GM18519 (cell line): Measurements from ENCODE around the gene HECW1.

Experiments
- ATAC-seq: cut with Tn5 transposase; IDR thresholded peaks from one replicate; pipeline ENCODE4 v1.9.1; 2021; ENCODE audit warnings: mild to moderate bottlenecking, moderate library complexity; ENCODE audit not compliant: unreplicated experiment, low FRiP score

HECW1 gene

DNA sequence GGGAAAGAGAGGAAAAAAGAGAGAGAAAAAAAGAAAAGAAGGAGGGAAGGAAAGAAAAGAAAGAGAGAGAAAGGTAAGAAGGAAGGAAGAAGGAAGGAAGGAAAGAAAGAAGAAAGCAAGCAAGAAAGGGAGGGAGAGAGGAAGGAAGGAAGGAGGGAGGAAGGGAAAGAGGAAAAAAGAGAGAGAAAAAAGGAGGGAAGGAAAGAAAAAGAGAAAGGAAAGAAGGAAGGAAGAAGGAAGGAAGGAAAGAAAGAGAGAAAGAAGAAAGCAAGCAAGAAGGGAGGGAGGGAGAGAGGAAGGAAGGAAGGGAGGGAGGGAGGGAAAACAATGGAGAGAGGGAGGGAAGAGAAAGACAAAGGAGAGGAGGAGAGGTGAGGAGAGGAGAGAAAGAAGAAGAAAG is 135.3 kb downstream of the HECW1 start:
- no peak for ATAC-seq

DNA sequence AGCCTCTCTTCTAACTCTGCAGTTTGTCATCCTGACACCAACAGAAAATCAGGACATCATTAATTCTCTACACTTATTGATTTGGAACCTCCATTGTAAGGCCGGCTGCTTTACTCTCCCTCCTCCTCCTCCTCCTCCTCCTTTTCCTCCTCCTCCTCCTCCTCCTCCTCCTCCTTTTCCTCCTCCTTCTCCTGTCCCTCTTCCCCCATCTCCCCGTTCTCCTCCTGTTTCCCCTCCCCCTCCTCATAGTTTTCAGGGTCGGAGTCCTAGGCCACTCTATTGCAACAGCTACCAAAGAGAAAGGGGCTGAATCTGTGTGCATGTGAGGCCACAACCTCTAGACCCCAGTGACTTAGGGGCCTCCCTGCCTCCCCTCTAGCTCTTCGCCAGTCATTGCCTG is 136.1 kb downstream of the HECW1 start:
- ATAC-seq: no peak

DNA sequence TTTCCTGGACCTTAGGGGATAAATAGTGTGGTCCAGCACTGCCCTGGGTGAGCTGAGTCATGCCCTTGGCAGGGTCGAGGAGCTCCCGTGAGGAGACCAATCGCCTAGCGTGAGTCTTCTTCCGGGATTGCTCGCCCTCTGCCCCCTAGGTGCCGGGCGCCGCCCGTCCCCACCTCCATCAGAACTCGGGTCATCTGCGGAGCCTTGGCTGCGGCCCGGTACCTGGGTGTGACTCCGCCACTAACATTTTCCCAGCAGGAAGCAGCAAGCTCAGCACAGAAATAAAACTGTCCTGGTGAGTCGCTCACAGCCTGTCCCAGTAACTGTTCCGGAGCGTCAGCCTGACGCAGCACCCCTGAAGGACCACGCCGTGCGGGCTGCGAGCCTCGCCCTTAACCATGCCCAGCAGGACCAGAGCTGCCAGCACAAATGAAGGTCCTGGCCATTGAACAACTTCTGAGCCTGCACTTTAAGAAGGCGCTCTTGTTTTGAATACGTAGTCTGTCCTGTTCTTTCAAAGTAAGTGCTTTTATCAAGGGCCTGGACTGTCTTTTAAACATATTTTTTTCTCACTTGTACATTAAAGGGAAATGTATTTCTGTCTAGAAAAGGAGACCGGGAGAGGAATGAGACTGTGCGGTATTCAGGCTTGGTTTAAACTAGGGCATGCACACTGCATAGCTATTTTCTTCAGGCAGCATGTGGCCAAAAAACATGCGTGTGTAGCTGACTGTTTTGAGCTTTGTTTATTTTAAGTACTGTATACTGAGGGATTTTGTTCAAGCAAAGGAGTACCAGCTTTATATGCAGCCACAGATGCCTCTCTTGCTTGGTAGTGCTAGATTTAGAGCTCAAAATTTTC is 136.7 kb downstream of the HECW1 start:
- no peak for ATAC-seq

DNA sequence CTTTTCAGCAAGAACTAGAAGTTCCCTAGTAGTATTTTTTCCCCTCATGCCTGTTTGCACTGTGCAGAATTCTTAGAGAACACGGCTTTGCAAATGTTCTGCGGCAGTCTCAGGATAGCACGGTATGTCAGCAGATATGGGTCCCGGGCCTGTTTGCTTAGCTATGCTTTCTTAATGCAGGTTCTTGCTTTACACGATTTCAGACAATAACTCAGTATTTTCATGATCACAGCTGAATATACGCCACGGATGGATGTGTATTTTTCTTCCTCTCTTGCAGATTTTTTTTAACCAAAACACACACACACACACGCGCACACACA is 137.3 kb downstream of the HECW1 start:
- ATAC-seq: no peak

DNA sequence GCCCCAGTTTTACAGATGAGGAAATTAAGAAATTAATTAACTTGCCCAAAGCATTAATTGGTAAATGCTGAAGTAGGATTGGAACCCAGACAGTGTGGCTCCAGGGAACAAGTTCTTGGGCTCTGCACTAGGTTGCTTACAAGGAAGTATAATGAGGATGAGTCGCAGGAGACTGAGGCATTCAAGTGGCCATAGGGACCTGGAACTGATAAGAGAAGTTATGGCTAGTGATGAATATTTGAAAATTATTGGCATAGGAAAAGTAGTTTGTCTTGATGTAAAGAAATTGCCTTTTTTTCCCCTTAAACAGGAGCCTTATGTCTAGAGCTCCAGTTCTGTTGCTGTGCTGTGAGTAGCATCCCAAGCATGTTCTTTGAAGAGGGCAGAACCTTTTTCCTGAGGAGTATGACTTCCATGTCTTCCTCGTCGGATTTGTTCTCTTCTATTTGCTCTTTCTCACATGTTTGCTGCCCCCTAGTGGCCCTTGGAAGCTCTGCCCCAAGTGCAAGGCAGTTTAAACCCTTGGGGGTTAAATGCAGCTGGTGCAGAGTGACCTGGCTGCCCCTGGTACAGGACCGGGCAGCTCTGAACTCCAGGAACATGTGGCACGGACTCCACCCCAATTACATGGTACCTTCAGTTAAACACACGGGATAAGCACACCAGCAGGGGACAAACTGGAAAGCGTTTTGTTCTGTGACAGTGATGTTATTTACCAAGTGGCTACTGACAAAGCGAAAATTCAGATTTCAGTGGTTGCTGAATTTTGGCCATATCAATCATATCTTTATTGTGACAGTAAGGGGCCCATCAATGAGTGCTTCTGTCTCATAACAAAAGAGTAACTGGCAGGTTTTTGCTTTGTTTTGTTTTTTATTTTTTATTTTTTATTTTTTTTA is 148.8 kb downstream of the HECW1 start:
- no peak for ATAC-seq

DNA sequence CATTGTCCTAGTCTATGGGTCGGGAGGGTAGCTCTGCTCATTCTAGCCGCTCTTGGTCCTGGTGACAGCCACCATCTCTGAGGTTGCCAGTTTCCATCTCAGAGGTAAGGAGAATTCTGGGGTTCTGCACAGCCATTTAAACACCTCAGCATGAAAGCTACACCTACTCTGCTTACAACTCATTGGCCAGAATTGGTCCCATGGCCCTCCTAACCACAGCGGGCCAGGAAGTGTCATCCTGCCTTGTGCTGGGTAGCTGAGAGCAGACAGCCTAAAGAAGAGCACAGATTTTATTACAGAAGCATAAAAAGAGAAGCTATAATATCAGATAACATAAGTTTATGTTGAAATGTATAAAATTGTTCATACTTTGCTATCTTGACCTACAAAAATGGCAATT is 152.7 kb downstream of the HECW1 start:
- ATAC-seq: no peak

DNA sequence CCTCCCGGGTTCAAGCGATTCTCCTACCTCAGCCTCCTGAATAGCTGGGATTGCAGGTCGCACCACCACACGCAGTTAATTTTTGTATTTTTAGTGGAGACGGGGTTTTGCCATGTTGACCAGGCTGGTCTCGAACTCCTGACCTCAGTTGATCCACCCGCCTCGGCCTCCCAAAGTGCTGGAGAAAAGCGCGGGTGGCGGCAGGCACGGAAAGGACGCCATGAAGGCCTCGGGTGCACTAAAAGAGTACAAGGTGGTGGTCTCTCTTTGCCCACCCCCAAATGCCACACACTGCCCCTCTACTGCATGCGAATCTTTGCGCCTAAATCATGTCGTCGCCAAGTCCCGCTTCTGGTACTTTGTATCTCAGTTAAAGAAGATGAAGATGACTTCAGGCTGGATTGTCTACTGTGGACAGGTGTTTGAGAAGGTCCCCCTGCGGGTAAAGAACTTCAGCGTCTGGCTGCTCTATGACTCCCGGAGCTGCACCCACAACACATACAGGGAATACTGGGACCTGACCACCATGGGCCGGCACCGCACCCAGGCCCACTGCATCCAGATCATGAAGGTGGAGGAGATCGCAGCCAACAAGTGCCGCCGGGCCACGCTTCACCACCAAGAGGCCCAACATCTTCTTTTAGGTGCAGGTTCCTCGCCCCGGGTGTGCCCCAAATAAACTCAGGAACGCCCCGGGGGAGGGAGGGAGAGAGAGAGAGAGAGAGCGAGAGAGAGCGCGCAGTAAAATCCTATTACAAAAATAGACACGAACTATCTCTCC is 161.7 kb downstream of the HECW1 start:
- ATAC-seq: no peak

DNA sequence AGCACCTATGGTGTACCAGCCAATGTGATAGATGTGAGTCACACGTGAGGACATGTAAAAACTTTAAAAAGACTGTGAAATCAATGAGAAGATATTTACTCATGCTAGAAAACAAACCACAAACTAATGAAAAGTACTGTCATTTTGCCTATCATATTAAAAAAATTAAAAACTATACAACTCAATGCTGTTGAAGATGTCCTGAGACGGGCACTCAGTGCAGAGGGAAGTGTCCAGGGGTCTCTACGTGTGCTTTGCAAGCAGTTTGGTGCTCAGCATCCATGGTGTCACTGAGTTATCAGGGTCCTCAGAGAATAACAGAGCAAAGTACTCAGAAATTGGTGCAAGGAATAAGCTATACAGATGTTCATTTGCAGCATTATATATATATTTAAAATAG is 162.3 kb downstream of the HECW1 start:
- ATAC-seq: no peak

DNA sequence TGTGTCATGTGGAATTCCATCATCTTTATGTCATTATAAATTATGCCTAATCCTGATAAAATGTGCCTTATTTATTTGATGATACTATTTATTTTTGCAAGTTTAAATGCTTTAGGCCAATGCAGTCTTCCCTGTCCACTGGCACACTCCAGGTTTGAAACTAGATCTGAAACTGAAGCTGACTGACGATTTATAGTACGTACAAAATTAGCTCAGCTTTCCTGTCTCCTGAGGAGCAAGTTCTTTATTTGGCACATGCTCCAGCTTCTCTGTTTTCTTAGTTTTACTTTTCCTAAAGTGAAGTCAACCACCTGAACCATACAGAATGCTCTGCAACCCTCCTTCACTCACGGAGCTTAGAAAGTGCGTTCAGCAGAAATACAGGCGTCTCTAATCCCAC is 164.1 kb downstream of the HECW1 start:
- no peak for ATAC-seq

DNA sequence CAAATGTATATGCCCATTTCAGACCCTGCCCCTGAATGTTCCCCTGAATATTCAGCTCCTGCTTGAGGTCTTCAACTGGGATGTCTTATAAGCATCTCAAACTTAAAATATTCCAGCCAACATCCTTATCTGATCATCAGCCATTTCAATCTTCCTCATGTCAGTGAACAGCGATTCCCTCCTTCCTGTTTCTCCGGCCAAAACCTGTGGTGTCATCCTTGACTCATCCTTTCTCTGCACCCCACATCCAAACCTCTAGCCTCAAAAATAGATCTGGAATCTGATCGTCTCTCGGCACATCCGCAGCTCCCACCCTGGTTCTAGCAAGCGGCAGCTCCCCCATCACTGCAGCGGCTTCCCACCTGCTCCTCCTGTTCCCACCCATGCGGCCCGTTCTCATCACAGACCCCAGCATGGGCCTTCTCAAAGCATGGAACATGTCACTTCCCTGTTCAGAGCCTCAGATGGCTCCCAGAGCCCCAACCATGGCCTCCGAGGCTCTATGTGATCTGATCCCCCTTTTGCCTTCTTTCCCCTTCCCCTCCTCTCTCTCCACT is 165.7 kb downstream of the HECW1 start:
- no peak for ATAC-seq

DNA sequence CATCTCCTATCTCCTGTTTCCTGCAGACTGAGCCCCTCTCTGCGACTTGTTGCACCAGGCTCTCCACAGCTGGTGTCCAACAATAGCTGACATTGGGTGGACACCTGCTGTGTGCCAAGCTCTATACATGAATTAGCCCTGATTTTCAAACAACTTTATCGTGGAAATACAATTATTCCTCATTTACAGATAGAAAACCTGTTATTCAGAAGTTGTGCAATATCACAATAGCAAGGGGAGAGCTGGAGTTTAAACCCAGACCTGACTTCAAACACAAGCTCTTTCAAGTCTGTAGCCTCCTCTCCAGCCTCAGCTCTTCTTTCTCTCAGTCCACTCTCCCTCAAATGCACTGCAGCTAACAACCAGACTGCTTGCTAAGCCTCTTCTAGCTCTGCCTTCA is 168.8 kb downstream of the HECW1 start:
- ATAC-seq: no peak

DNA sequence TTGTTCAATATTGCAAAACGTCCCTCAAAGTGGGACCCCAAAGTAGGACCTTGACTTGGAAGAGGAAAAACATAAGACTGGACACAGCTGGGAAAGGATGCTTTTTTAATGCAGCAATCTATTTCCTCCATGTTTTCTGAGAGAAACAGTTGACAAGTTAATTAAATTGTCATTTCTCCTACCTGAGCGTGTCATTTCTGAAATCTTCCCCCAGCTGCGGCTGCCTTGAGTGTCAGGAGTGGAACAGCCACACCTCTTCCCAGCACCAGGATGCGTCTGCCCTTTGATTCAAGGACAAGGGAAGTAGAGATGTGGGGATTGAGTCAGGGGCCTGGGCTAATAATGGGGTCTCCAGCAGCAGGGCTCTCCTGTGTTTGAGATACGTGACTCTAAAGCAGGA is 171.3 kb downstream of the HECW1 start:
- ATAC-seq: no peak

DNA sequence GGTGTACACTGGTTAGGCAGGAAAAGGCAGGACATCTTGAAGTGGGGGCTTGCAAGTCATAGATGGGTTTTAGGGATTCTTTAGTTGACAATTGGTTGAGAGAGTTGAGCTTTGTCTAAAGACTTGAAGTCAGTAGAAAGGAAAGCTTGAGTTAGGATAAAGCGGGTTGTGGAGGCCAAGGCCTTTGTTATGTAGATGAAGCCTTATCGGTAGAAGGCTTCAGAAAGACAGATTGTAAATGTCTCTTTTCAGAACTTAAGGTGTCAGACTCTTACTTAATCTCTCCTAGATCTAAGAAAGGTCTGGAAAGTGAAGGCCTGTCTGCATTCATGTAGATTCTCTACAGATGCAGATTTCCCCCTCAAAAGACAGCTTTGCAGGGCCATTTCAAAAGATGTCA is 177.4 kb downstream of the HECW1 start:
- ATAC-seq: no peak

DNA sequence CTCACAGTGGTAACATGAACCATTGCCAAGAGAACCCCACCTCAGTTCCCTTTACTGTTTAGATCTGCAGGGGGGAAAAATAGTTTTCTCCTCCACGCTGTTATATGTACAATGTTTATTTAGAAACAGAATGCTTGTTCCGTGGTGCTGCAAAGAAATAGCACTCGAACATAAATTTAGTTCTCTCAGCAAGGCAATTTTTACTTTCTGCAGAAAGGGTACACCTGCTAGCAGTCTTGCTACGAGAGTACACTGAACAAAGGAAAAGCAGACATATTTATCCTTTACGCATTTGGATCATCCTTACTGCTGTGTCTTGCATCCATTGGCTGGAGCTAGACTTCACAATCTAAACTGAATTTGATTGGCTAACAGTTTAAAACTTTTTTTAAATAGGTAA is 178.5 kb downstream of the HECW1 start:
- ATAC-seq: no peak

DNA sequence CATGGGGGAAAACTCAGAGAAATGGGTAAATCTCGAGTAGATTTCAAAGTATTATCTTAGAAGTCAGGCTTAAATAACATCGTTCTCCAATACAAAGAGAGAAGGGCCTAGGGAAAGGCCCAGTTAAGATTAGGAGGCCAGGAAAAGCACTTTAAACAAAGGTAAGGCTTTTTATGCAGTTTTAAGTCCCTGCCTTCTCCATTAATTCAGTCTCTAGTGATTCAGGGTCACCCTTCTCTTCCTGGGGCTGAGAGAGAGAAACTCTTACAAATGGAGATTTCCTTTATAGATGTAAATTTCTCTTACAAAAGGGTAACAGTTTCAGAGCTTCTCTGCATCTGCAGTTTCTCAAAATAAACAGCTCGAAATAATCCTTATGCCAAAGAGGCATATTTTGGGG is 179.3 kb downstream of the HECW1 start:
- no peak for ATAC-seq

DNA sequence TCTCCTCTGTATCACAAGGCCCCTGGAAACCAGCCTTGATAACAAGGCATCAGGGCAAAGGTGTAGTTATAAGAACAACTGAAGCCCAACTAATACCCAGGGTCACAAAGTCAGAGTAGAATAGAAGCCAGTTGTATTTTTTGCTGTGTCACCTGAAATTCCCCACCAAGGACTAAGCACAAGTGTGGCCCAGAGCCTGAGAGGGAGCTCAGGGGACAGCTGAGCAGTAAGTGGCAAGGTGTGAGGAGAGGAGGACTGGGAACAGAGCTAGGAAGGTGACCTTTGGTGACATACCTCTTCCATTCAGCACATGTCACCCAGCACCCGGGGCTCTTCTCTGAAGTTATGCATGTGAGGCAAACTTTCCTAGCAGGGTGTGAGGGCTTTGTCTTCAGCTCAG is 179.9 kb downstream of the HECW1 start:
- ATAC-seq: no peak

DNA sequence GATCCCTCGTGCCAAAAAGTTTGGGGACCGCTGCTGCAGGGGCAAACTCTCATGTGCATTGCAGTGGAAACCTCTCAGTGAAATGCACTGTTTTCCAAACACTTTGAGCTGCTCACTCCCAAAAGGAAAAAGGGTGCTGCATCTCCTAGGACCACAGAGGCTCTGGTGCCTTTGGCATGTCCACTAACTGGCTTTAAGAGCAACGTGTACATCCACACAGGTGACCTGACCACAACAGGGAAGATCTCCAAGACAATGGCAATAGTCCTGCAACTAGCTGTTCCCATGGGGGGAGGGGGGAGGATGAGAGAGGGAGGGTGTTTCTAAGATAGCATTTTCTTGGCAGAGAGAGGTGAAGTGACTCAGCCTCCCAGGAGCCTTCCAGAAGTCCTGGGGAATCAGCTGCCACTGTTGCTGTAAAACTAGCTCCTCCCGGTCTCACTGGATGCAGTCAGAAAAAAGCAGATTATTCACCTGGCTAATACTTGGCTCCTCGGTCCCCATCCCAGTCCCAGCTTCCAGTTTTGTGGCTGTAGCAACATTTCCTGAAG is 181.7 kb downstream of the HECW1 start:
- no peak for ATAC-seq

DNA sequence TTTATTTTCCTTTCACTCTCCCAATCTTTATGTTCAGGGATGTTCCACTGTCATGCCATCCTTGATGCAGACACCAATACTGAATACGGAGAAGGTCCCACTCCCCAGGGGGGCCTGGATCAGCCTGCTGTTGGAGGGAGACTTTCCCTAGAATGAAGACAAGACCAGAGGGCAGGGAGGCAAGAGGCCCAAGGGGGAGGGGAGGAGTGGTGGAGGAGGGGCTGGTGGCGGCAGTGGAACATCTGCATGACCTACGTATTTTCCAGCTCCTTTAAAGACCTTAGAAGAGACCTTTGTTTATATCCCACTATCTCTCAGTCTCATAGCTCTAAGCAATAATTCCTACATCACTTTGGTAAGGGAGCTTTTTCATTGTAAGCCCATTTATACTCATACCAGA is 183.0 kb downstream of the HECW1 start:
- ATAC-seq: no peak

DNA sequence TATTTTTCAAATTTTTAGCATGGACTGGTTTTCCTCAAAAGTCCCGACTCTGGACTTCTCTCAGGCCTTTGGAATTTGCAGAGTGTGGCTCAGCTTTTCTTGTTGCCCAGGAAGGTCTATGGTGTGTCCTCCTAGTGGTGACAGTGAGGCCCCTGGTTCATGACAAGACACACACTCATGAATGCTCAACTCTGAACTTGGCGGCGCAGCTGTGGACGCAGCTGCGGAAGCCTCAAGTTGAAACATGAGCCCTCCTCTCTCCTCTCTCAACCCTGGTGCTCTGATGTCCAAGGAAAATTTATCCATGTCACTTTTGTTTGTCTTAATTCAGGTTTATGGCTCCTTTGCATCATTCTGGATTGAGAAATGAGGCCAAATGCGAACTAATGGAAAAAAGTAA is 183.9 kb downstream of the HECW1 start:
- ATAC-seq: no peak

DNA sequence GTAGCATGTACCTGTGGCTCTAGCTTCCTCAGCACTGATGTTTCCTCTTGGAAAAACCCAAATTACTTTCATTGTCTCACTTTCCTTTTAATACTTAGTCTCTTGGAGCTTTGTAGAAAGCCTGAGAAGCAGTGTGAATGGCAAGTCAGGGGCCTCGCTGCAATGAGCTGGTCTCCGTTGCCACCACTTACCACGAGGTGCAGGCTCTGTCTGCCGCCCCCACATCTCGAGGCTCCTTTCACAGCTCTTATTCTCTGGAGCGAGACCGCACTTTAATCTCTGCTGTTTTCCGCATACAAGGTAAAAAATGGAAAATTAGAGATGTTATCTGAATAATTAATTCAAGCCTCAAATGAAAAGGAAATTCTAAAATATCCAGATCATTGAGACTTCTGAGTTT is 186.2 kb downstream of the HECW1 start:
- no peak for ATAC-seq

DNA sequence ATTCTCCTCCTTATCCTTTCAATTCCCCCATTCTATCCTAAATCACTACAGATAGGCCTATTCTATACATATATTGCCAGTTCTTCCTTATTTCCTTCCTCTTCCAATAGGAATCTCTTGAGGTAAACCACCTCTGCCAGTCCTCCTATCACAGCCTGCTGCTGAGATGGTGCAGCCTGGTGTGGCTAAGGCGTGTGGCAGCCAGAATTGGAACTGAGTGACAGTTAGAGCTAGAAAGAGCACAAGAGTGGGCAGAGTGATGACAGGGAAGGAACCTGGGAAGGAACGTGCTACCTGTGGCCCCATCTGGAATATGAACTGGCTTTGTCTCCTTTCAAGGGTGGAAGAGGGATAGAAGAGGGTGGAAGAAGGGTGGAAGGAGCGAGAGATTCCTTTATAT is 187.7 kb downstream of the HECW1 start:
- no peak for ATAC-seq
